Fibroblast of skin of abdomen (primary cell): ENCODE data around the gene SFRP2.
A peak's percentile ranks its signal among the peaks of the same experiment; 100 is the strongest.

ENCODE experiments used
- DNase-seq: peaks from one replicate; pipeline ENCODE4 v3.0.0-alpha.2; 2013

The SFRP2 gene

DNA sequence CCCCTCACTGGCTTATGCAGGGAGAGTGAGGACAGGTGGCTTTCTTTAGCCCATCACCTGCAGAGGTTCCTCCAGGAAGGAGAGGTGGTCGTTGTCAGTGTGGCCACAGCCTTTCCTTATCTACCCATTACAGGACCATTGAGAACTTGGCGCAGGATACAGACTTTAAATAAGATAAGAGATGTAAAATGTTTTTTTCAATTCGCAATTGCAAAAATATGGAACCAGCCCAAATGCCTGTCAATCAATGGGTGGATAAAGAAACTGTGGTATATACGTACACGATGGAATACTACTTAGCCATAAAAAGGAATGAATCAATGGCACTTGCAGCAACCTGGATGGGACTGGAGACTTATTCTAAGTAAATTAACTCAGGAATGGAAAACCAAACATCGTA lies 22.1 kb downstream of the SFRP2 start:
- DNase-seq: no peak

DNA sequence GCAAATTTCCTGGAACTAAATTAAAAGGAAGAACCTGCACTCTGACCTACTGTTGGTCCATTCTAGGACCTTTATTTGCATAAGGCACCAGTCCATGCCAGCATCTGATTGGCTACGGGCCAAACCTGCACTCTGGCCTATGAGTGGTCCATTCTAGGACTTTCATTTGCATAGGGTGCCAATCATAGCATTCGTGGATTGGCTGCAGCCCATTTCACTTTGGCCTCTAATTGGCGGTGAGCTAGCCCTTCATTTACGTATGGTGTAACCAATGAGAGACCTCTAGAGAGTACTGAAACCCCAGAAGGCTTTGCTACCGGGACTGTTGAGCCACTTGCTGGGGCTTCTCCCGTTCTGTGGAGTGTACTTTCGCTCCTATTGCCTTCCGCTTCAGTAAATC lies 23.0 kb downstream of the SFRP2 start:
- DNase-seq: no peak

DNA sequence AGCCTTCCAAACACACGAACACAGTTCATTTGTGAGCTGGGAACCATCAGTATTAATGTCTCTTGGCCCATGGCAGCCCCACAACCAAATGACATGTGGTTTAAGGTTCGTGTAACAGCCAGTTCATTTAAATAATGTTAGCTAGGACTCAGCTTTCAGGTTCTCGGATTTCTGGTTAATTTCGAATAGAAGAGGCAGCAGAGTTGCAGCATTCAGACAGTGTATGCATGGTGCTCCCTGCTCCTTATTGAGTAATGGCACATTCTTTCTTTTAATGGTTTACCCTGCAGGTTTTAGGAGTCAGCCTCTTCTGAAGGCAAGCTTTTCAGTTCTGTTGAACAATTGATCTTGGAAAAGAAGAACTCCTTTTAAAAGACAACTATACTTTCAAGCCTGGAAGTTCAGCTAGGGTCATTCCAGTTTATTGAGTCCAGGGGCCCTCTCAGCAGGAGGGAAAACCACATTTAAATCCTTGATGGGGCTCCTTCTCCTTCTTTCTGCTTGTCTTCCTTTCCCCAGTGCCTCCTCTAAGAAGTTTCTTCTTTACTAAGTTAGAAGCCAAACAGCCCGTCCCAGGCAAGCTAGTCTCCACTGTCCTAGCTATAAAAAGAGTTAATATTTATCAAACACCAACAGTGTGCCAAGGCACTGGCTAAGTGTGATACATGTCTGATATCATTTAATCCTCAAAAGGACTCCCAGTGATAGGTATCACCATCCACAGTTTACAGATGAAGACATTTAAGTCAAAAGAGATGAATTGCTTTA lies 24.1 kb downstream of the SFRP2 start:
- peak; percentile 44 for DNase-seq

DNA sequence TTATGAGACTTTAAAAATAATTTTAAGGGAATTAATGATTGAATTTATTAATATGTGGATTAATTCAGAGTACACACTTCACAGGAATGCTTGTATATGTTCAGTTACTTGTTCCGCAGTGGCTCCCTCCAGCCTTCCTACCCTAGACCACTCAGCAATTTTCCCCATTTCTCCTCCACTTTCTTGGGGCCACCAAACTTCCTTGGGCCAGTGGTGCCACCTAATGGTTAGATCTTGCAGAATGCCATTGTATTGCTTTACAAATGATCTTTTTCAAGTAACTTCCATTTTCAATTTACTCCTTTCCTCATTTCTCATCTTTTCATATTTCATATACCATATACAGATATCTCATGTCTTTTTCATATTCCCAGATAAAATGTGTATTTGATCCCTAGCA lies 25.5 kb downstream of the SFRP2 start:
- DNase-seq: no peak

DNA sequence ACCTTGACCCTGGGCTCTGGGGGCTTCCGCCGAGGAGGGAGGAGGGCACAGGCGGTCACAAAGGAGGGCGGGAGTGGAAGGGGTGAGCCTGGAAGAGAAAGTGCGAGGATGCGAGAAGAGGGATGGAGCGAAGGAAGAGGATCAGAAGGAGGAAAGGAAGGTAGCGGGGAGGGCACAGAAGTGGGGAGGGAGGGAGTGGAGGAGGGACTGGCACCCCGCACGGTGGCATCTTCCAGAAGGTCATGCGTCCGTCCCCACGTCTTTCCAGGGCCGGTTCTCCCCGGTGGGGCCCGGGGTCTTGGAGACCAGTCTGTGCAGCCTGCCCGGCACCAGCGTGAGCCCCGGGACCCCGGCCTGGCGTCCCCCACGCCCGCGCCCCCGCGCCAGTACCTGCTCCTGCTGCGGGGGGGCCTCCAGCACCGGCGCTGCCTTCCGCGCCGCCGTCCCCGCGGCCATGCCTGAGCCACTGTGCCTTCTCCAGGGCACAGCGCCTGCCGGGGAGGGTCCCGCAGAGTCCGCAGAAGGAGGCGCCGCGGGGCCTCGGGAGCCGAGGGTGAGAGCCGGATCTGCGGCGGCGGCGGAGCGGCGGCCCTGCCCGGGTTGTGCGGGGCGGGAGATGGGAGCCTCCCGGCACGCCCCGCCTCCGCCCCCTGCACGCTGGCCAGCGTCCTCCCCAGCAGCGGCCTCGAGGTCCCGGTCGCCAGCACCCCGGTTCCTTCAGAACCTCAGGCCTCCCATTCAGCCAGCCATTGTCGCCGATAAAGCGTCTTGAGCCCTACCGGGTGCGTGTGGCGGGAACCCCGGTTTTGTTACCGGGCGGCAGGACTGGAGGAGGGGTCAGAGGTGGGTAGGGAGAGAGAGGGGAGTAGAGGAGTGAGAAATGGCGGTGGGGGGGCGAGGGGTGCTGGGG lies 29.2 kb downstream of the SFRP2 start, which contains the start of gene RNF175:
RNF175 (minus strand) TSS at position 618 of the 910 bp plus-strand sequence; CDS start at position 456, 162 bp downstream.
- no peak for DNase-seq

DNA sequence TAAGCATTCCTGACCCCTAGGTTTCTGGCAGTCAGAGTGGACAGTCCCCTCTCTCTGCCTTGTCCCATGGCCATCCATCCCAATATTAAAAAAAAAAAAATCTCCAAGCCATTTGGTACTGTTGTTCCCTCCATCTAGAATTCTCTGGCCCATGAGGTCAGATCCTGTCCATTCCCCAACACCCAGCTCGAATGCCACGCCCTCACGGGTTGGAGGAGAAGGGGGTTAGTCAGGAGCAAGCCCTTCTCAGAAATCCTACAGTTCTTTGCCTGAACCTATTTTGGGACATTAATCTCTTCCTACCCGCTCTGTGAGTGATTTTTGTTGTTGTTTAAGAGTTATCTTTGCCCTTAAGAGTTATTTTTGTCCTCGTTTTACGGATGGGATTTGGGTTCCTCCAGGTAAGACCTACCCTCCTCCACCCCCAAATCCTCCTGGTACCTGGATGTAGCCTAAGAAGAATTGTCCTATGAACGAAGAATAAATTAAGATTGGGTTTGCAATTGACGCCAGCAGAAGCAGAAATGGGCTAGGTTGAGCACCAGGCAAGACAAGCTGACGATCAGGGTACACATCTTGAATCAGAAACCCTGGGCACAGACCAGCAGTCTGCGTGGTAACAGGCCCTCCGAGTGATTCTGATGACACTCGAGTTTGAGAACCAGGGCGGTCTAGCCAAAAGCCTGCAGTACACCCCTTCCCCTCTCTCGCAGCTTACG lies 30.0 kb downstream of the SFRP2 start:
- no peak for DNase-seq

DNA sequence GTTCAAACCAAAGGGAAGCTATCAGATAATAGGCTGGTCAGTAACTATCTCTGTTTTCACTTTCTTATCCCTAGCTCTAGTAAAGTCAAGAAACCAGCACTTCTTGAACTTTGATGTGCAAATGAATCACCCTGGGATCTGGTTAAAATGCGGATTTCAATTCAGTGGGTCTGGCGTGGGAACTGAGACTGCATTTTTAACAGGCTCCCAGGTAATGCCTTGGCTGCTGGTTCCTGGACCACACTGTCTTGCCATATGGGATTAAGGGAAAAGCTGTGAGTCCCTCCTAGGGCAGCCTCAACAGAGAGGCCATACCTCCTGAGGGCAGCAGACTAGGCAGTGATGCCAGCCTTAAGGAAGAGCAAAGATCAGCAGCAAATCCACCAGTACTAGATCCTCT lies 30.7 kb downstream of the SFRP2 start:
- no peak for DNase-seq

DNA sequence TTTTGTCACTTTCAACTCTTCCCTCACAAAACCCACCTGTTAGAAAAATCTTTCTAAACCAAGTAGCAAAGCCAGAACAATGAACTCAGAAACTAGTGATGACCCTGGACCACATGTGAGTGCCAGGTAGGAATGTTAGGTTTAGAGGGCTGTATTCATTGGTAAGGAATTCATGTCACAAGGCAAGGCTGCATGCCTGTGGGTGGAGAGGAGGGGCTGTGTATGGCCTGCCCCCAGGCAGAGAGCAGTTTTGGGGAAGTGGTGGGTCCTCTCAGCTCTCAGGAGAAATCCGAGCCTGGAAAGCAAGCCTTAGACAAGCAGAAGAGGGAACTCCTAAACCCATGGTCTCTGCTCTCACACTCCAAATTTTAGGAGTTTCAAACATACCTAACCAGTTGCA lies 31.5 kb downstream of the SFRP2 start:
- DNase-seq: peak; percentile 56

DNA sequence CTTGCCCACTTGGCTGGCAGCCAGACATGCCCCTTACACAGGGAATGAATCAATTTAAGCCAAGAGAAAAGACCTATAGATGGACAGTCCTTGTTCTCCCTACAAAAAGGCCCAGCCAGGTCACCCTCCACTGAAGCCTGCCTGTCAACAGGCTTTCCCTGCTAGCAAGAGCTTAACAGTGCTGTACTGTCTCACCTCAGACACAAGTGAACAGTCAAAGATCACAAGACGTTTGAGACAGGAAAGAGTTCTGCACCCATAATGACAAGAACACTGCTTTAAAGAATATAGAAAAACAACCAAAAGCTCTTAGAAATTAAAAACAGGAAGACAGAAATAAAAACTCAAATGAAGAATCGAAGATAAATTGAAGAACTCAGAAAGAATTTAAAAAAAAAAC lies 33.7 kb downstream of the SFRP2 start:
- DNase-seq: no peak

DNA sequence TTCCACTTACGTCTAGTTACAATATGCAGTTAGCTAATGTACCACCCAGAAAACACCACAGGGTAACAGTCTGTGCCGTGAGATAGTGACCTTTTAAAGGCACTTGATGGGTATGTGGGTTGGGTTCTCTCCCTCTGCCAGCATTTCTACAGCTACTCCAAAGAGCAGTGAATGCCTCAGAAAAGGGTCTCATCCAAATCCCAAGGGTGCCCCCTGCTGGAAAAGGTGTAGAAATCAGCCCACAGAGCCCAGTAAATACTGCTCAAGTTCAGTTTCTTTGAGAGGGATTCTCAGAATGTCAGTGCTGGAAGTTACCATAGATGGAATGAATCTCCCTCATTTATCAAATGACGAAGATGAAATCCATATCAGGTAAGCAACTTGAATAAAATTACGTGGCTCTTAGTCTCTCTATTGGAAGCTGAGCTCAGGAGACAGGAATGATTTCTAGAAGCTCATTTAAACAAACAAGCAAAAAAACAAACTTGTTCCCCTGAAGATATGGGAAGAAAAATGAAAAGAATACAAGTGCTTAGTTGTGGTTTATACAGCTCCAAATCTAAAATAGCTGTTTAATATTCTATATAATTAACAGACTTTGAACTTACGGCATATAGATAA lies 38.6 kb downstream of the SFRP2 start:
- peak; percentile 78 for DNase-seq

DNA sequence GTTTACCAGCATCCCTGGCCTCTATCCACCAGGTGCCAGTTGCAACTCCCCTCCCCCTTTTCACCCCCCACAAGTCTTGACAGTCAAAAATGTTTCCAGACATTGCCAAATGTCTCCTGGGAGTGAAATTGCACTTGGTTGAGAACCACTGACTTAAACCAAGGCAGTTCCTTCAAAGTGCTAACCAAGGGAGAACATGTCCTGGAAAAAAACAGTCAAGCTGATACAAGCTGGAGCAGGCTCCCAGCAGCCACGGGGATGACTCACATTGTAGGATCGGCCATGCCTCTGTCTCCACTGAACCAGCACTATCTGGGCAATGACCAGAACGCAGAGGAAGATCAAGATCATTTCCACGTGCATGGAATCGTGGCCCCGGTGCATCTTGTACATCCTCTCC lies 40.5 kb downstream of the SFRP2 start:
- peak; percentile 66 for DNase-seq

DNA sequence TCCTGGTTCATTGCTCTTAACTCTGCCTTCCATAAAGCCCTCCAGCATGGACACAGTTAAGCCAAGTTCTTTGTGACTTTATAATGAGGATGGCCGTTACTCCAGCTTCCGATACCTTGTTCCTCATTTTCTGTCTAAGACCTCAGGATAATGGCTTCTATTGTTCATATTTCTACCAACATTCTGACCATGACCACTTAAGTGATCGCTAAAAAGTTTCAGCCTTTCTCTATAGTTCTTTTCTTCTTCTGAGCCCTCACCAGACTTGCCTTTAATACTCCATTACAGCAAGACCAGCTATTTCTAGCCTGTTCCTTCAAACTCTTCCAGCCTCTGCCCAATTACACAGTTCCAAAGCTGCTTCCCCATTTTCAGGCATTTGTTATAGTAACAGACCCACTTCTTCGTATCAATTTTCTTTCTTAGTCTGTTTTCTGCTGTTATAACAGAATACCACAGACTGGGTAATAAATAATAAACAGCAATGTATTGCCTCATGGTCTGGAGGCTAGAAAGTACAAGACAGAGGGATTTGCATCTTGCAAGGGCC lies 41.4 kb downstream of the SFRP2 start:
- no peak for DNase-seq

DNA sequence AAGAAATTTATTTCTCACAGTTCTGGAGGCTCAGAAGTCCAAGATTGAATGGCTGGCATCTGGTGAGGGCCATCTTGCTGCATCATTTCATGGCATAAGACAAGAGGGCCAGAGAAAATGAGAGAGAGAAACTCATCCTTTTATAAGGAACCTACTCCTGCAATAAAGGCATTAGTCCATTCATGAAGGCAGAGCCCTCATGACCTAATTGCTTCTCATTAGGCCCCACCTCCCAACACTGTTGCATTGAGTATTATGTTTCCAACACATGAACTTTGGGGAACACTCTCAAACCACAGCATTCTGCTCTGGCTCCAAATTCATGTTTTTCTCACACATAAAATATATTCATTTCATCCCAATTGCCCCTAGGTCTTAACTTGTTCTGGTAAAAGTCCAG lies 43.2 kb downstream of the SFRP2 start:
- no peak for DNase-seq

DNA sequence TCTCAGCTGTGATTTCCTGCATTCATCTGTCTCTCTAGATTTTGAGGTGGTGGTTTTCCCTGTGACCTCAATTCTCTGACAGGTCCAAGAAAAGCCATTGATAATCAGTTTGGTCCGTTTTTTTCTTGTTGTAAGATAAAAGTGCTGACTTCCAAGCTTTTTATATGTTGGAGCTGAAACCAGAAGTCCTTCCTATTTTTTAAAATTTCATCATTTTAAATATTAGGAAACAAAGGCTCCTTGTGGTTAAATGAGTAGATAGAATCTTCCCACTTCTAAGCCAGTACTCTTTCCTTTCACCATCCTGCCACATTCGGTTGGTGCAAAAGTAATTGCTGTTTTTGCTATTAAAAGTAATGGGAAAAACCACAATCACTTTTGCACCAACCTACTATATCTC lies 47.3 kb downstream of the SFRP2 start:
- no peak for DNase-seq

DNA sequence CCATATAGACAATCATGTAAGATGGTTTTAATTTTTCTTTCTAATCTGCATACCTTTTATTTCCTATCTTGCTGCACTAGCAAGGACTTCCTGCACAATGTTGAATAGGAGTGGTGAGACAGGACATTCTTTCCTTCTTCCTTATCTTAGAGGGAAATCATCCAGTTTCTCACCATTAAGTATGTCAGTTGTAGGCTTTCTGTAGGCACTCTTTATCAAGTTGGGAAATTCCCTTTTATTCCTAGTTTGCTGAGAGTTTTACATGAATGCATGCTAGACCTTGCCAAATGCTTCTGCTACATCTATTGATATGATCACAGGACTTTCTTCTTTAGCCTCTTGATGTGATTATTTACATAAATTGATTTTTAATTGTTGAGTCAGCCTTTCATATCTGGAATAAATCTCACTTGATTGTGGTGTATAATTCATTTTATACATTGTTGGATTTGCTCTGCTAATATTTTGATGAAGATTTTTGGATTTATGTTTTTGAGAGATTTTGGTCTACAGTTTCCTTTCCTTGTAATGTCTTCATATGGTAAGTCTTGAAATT lies 52.9 kb downstream of the SFRP2 start:
- DNase-seq: no peak

DNA sequence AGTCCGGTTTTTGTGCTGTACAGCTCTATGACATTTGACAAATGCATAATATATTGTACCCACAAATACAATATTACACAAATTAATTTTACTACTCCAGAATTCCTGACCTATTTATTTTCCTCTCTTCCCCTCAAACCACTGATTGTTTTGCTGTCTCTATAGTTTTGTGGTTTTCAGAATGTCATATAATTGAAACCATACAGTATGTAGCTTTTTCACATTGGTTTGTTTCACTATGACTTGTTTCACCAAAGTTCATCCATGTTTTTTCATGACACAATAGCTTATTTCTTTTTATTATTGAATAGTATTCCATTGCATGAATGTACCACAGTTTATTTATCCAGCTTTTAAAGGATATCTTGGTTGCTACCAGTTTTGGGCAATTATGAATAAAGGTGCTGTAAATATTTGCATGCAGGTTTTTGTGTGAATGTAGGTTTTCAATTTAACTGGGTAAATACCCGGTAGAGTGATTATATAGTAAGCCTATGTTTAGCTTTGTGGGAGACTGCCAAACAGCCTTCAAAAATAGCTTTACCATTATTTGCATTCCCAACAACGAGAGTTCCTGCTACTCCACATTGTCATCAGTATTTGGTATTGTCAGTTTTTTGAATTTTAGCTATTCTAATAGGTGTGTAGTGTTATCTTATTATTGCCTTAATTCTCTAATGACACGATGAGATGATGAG lies 55.0 kb downstream of the SFRP2 start:
- DNase-seq: peak; percentile 18

DNA sequence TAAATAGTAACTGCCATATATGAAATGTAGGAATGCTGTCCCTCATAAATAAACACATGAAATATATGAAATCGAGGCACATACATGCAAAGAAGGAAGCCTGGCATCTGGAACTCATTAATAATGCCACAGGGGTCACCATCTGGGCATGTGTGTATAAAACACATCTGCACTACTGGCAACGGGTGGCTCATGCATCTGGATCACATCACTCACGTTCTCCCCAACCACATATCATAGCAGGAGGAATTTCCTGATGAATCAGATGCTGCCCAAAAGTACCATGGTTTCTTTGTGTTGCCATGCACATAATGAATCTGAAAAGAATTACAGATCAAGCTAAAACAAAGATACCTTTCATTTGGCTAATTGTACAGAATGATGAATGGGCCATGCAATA lies 57.6 kb downstream of the SFRP2 start:
- peak; percentile 93 for DNase-seq
